IMR-90 (cell line): Measurements from ENCODE around the gene TCF7.

Experiments used
- CEBPB ChIP-seq: IDR thresholded peaks from 2 replicates; pipeline ENCODE4 v1.6.1; 2012; ENCODE audit warnings: low read depth, low read length, improper control_type of control experiment
- CTCF ChIP-seq: conservative IDR thresholded peaks from 2 replicates; pipeline ENCODE4 v1.5.1; 2012; ENCODE audit warnings: mild to moderate bottlenecking, low read depth, low read length, improper control_type of control experiment
- ELK1 ChIP-seq: fragments of 150-350 bp; IDR thresholded peaks from 2 replicates; pipeline ENCODE4 v1.6.1; 2016; ENCODE audit warnings: low read depth, mild to moderate bottlenecking, low read length, moderate library complexity, borderline replicate concordance
- MXI1 ChIP-seq: IDR thresholded peaks from 2 replicates; pipeline ENCODE4 v1.6.1; 2012; ENCODE audit warnings: low read depth, mild to moderate bottlenecking, low read length, moderate library complexity, borderline replicate concordance
- NFE2L2 ChIP-seq: fragments of 150-350 bp; IDR thresholded peaks from 2 replicates; pipeline ENCODE4 v1.6.1; 2016; ENCODE audit warnings: low read depth, mild to moderate bottlenecking, low read length
- POLR2A ChIP-seq: IDR thresholded peaks from 2 replicates; pipeline ENCODE4 v1.6.1; 2012; ENCODE audit warnings: mild to moderate bottlenecking, low read depth, low read length
- RAD21 ChIP-seq: IDR thresholded peaks from 2 replicates; pipeline ENCODE4 v1.6.1; 2012; ENCODE audit warnings: low read length, improper control_type of control experiment
- RFX5 ChIP-seq: IDR thresholded peaks from 2 replicates; pipeline ENCODE4 v1.8.0; 2012; ENCODE audit warnings: low read depth, mild to moderate bottlenecking, low read length, moderate library complexity

DNA sequence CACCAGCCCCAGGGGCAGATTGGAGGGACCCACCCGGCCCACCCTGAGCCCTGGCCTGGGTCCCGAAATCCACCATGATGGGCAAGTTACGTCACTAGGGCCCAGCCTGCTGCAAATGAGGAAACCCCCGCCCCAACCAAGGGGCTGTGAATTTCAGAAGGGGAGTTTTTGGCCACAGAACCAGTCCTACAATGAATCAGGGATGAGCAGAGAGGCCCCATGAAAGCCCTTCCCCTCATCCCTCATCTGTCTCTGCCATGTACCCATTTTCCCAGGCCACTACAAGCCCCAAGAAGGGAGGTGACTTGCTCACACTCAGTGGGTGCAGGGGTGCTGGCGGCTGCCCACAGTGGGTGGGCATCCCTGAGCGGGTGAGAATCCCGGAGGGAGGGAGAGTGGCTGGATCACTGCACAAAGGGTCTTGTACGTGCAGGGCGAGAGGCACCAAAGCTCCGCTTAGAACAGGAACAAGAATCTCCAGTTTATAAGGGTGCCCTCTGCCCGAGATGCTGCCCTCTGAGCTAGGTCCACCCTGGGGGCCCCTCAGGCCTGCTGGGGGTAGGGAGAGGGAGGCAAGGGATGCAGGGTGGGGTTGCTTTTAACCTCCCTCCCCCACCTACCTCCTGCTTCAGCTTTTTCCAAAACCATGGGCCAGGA lies 10.4 kb upstream of the TCF7 start:
- no peak for TF ChIP-seq MXI1
- TF ChIP-seq CTCF, result no peak
- TF ChIP-seq RAD21, result no peak
- TF ChIP-seq ELK1, result no peak
- no peak for TF ChIP-seq NFE2L2
- TF ChIP-seq RFX5, result no peak
- TF ChIP-seq CEBPB, result no peak
- TF ChIP-seq POLR2A, result no peak
